AG20443 (cell line): Measurements from ENCODE around the gene TNNI3.
"Not testable (repeated sequence)": the region's sequence is repeated elsewhere in the genome, so short reads cannot be mapped to it uniquely, and the experiment has no call there.

ENCODE experiments used
- DNase-seq: peaks from one replicate; pipeline ENCODE4 v3.0.0; 2012; ENCODE audit warnings: low spot score, mixed read lengths

TNNI3 gene

DNA sequence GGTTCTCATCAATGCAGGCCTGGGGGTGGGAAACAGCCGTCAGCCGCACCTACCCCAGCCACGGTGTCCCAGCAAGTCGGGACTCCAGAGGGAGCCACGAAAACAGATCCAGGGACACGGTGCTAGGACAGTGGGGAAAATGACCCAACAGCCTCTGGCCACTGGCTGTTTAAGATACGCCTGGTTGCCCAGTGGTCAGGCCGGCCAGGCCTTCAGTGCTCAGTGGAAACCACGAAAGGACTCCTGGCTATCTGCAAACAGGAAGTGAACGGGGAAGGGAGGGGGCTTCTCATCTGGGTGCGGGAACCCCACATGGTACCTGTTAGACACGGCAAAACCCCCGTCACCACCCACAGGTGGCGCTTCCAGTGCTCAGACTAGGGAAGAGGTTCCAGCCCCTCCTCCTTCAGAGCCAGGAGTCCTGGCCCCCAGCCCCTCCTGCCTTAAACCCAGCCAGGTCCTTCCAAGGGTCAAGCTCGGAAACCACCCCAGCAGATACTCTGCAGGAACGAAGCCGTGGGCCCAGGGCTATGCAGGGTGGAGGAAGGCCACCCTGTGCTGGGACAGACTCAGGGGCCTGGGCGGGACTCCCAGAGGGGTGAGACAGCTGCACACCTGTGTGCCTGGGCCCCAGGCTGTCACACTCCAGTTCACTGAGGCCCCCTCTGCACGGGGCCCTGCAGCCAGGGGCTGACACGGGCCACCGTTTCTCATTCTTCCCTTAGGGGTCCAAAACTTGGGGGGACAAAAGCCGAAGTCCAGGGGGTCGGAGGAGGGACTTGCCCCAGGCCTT is 44.6 kb downstream of the TNNI3 start:
- DNase-seq, result no peak

DNA sequence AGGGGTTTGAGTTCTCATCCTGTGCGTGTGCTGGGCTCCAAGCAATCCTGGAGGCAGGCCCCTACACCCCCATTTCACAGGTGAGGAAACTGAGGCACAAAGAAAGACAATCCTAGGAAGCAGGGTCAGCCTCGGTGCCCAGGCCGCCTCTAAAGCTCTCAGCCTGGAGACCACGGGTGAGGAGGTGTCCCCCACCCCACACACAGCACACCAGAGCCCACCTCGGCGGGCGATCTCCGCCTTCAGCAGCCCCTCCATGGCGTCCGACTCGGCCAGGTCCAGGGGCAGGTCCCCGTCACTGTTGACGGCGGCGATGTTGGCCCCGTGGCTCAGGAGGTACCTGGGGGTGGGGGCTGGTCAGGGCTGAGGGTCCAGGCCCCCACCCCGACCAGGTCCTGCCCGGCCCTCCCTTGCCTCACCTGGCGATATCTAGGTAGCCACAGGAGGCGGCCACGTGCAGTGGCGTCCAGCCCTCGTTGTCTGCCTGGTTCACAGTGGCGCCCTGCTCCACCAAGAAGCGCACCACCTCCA is 45.2 kb downstream of the TNNI3 start:
- no peak for DNase-seq

DNA sequence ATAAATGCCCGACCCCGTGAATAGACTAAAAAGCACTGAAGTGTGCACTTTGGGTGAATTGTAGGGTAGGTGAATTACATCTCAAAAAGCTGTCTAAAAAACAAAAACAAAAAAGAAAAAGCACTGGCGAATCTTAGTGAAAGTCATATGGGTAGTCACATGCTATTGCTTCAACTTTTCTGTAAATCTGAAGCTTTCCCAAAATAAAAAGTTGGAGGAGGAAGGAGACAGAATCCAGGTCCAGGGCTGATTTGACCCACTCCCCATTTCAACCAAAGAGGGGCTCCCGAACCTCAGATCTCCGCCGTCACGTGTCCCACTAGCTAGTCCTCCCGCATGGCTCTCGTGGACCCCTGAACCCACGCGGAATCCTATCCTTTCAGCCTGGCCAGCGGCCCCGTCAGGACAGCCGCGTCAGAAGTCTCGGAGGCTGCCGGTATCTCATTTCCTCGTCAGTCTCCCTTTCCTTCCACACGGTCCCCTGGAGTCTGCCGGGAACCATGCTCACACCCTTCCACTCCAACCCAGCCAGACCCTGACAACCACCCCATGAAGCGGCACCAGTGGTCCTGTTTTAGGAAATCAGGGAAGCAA is 46.2 kb downstream of the TNNI3 start:
- no peak for DNase-seq

DNA sequence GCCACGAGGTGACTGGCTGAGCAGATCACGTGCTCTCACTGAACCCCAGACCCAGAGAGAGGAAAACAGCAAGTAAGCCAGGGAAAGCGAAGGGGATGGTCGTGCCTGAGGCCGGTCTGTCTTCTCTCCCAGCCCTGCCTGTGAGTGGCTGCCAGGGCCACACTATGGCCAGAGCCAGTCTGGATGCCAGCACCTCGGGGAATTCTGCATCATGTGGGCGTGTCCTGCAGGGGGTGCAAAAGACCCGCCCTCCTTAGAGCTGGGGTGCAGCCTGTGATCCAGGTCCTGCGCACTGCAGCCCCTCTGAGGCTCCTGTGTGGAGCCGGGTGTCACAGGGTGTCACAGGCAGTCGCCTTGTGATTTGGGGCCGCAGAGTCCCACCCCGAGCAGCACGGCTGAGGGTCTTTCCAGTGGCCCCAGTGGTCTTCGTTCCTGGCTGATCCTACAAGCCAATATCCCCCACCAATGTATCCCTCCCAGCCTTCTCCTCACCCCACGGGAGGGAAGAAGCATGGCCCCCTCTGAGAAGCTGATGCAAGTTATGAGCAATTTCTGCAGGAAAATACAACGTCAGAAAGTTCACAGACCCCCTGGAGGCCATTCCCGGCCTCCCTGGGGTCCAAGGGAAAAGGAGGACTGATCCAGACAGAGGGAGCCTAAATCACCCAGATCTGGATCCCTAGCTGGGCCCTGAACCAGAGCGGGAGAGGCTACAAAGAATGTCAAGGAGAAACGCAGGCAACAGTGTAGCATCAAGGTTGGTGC is 47.8 kb downstream of the TNNI3 start:
- DNase-seq, result no peak

DNA sequence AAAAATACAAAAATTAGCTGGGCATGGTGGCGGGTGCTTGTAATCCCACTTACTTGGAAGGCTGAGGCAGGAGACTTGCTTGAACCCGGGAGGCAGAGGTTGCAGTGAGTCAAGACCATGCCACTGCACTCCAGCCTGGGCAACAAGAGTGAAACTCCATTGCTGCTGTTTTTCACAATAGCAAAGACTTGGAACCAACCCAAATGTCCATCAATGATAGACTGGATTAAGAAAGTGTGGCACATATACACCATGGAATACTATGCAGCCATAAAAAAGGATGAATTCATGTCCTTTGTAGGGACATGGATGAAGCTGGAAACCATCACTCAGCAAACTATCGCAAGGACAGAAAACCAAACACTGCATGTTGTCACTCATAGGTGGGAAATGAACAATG is 50.3 kb downstream of the TNNI3 start:
- DNase-seq, result not testable (repeated sequence)

DNA sequence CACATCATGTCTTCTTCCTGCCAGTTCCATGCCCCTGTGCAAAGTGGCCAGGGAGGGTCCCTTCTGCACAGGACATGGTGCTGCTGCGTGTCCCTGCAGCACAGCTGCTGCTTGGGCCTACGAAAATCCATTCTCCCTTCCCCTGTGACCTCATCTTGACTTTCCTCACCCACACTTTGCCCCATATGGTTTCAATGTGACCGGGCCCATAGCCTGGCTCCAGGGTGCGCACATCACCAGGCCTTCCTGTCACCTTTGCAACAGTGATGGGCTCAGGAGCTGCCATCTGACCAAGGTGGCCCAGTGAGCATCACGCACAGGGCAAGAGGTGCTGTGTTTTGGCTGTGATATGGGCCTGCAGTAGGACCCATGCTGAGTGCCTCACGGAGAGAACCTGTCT is 50.9 kb downstream of the TNNI3 start:
- no peak for DNase-seq

DNA sequence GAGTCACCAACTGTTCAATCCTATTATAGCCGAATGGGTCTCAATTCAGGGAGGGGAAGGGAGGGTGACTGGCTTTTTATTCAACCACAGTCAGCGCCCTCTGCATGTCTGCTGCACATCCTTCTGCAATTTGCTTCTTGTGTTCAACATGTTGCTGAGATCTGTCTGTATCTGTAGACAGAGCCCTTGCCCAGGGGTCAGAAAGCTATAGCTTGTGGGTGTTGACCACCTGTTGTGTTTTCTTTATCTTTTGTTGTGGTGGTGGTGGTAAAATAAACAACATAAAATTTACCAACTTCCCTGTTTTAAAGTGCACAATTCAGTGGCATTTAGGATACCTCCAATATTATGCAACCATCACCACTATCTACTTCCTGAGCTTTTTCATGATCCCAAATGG is 52.3 kb downstream of the TNNI3 start:
- no peak for DNase-seq

DNA sequence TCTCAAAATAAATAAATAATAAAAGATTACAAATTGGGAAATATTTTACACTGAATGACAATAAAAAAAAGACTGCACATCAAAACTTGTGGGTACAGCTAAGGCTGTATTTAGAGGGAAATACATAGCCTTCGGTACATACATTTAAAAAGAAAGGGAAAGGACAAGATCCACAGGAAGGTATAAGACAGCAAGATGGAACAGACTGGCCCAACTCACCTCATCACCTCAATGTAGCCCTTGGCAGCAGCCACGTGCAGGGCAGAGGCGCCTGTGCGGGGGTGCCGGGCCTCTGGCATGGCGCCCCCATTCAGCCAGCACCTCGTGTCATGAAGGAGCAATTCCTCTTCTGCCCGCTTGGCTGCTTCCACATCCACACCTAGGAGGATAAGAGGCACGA is 54.3 kb downstream of the TNNI3 start:
- no peak for DNase-seq
